Erythroblast (primary cell): Measurements from ENCODE around the gene TNPO2.

Source experiments
- GATA1 ChIP-seq: IDR thresholded peaks from 2 replicates; pipeline ENCODE4 v1.6.1; 2011; ENCODE audit warnings: low read depth, mild to moderate bottlenecking, control low read depth, low read length, moderate library complexity
- POLR2A ChIP-seq: IDR thresholded peaks from 2 replicates; pipeline ENCODE4 v1.6.1; 2011; ENCODE audit warnings: mild to moderate bottlenecking, low read length

DNA sequence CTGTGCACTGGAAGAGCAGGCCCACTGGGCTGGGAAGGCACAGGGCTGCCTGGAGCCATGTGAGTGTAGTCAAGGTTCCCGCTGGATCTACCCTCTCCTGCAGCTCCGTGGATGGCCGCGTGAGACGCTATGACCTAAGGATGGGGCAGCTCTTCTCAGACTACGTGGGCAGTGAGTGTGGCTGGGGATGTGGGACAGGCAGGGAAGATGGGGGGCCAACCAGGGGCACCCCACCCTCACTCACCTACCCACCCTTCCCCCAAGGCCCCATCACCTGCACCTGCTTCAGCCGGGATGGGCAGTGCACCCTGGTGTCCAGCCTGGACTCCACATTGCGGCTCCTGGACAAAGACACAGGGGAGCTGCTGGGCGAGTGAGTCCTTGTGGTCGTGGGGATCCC, 51.0 kb downstream of the TNPO2 start:
- TF ChIP-seq POLR2A = no peak
- TF ChIP-seq GATA1 = no peak
